KMS-11 (cell line): ENCODE results near the gene FAF1.

Experiments
- H2AFZ ChIP-seq: fragments of 200-600 bp; sonication (generic); 2 replicates; pipeline ENCODE4 v1.6.1; 2016; ENCODE audit warnings: antibody characterized with exemption, mixed run types, low read depth
- H3K27ac ChIP-seq: fragments of 200-600 bp; sonication (generic); 2 replicates; pipeline ENCODE4 v1.6.1; 2016; ENCODE audit warnings: mild to moderate bottlenecking, mixed run types
- H3K27me3 ChIP-seq: fragments of 200-600 bp; sonication (generic); 2 replicates; pipeline ENCODE4 v1.6.1; 2017; ENCODE audit warnings: mild to moderate bottlenecking, low read depth, mixed run types, moderate library complexity; ENCODE audit not compliant: insufficient read depth
- H3K36me3 ChIP-seq: fragments of 200-600 bp; sonication (generic); 2 replicates; pipeline ENCODE4 v1.6.1; 2017; ENCODE audit warnings: mild to moderate bottlenecking, mixed run types; ENCODE audit not compliant: insufficient read depth
- H3K4me1 ChIP-seq: fragments of 200-600 bp; sonication (generic); 2 replicates; pipeline ENCODE4 v1.6.1; 2016; ENCODE audit warnings: mild to moderate bottlenecking, low read depth, mixed run types; ENCODE audit not compliant: poor library complexity, severe bottlenecking
- H3K4me2 ChIP-seq: fragments of 200-600 bp; sonication (generic); 2 replicates; pipeline ENCODE4 v1.7.0; 2016; ENCODE audit warnings: mild to moderate bottlenecking, mixed run types
- H3K4me3 ChIP-seq: fragments of 200-600 bp; sonication (generic); IDR thresholded peaks from 2 replicates; pipeline ENCODE4 v1.6.1; 2017; ENCODE audit warnings: low read depth, low read length, mixed read lengths; ENCODE audit not compliant: insufficient read depth
- H3K79me2 ChIP-seq: fragments of 200-600 bp; sonication (generic); 2 replicates; pipeline ENCODE4 v1.6.1; 2016; ENCODE audit warnings: low read depth, mixed run types; ENCODE audit not compliant: insufficient read depth
- H3K9ac ChIP-seq: fragments of 200-600 bp; sonication (generic); 2 replicates; pipeline ENCODE4 v1.6.1; 2016; ENCODE audit warnings: mild to moderate bottlenecking, mixed run types
- H4K20me1 ChIP-seq: fragments of 200-600 bp; sonication (generic); 2 replicates; pipeline ENCODE4 v1.6.1; 2016; ENCODE audit warnings: mild to moderate bottlenecking, mixed run types; ENCODE audit not compliant: insufficient read depth
- CTCF ChIP-seq: fragments of 200-600 bp; sonication (generic); conservative IDR thresholded peaks from 2 replicates; pipeline ENCODE4 v1.6.1; 2017; ENCODE audit warnings: low read depth, mild to moderate bottlenecking, antibody characterized with exemption, low read length, moderate library complexity, mixed read lengths

The FAF1 gene

DNA sequence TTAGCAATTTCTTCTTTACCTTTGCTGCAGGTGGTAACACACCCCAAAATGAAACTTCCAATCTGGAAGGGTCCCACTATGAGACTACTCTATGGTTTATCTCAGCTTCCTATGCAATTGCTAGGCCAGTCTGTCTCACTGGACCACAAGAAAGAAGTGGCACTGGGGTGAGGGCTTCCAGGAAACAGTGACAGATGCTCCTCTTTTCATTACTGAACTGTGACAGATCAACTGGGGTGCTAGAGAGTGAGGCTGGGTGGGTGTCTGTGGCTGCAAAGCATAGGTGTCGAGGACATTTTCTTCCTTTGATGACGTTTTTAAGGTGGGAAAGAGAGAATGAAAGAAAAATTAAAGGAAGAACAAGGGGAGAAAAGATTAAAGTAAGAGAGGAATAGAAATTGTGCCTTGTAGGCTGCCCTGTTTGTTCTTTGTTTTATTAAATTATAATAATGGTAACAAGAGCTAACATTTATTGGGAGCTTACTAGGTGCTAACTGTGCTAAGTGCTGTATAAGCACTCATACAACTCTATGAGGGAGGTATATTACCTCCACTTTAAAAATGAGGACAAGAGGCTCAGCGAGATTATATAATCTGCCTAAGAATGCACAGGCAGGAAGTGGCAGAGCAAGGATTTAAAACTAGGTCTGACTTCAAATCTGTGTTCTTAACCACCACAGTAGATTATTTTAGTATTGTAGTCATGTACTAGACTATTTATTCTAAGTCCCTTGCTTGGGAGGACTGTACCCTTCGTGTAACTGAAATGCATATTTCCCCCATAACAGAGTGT lies 509.0 kb downstream of the FAF1 start:
- TF ChIP-seq CTCF = no peak
- Histone ChIP-seq H3K36me3 (no peaks in the 10 kb centered on the region), H3K4me1 (no peaks in the 10 kb centered on the region), H2AFZ (no peak overlapping the region), H3K4me2 (no peak overlapping the region), H3K27ac (no peak overlapping the region), H3K27me3 (no peaks in the 10 kb centered on the region), H3K4me3 (no peak overlapping the region), H3K79me2 (no peaks in the 10 kb centered on the region), H3K9ac (no peak overlapping the region), H4K20me1 (no peaks in the 10 kb centered on the region)

GRCh38 chr1:50447961-50448360 lies 512.1 kb downstream of the FAF1 start:
- H2AFZ ChIP-seq = no peak overlapping the region
- H3K27ac ChIP-seq = no peak overlapping the region
- H3K27me3 ChIP-seq = no peaks in the 10 kb centered on the region
- H3K4me3 ChIP-seq = no peak overlapping the region
- no peak overlapping the region for H3K9ac ChIP-seq
- no peak for TF ChIP-seq CTCF
- H3K4me1 ChIP-seq = no peaks in the 10 kb centered on the region
- no peaks in the 10 kb centered on the region for H4K20me1 ChIP-seq
- no peaks in the 10 kb centered on the region for H3K36me3 ChIP-seq
- no peak overlapping the region for H3K4me2 ChIP-seq
- H3K79me2 ChIP-seq = no peaks in the 10 kb centered on the region

DNA sequence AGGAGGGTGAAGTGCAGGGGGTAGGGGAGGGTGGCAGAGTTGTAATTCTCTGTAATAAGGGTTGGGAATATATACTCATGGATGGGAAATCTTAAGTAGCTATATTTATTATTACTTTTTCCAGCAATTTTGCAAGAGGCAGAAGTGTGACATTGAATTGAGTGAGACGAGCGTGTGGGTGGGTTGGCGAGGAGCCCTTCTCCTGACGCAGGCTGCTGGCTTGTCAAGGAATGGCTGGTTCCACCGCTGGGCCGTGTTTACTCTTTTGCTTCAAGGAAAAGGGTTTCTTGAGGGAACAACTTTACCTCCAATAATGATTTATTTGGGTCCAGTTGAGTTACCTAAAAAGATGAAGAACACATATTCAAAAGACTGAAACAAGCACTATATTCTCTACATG lies 518.9 kb downstream of the FAF1 start:
- TF ChIP-seq CTCF = no peak
- no peak overlapping the region for H3K27ac ChIP-seq
- H3K79me2 ChIP-seq = no peaks in the 10 kb centered on the region
- no peaks in the 10 kb centered on the region for H3K36me3 ChIP-seq
- H2AFZ ChIP-seq = no peak overlapping the region
- H3K9ac ChIP-seq = no peak overlapping the region
- no peaks in the 10 kb centered on the region for H4K20me1 ChIP-seq
- H3K4me2 ChIP-seq = no peak overlapping the region
- no peaks in the 10 kb centered on the region for H3K27me3 ChIP-seq
- no peak overlapping the region for H3K4me3 ChIP-seq
- H3K4me1 ChIP-seq = no peaks in the 10 kb centered on the region

GRCh38 chr1:50438945-50439344 lies 521.1 kb downstream of the FAF1 start:
- Histone ChIP-seq H3K36me3 (no peaks in the 10 kb centered on the region), H2AFZ (no peak overlapping the region), H3K27ac (no peak overlapping the region), H4K20me1 (no peaks in the 10 kb centered on the region), H3K9ac (no peak overlapping the region), H3K4me3 (no peak overlapping the region), H3K27me3 (no peaks in the 10 kb centered on the region), H3K4me1 (no peaks in the 10 kb centered on the region), H3K4me2 (no peak overlapping the region), H3K79me2 (no peaks in the 10 kb centered on the region)
- no peak for TF ChIP-seq CTCF
